Measurements from ENCODE around the gene CD276.
A peak's percentile ranks its signal among the peaks of the same experiment; 100 is the strongest.

Gene CD276

DNA sequence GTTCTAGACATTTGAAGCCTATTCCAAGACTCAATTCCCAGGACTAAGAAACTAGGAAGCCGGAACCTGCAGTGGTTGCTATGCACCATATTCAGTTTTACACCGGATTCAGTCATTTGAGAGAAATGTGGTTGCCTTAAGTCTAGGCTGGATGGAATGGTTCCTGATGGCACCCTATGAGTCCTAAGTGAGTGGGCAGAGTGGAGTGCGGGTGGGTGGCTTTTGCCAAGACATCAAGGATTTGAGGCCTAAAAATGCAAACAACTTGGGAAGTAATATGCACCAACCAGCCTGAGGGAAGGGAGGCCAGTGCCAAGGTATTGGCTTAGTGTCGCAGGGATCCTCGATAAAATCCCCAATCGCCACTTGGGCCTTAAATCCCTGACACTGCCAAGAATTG lies 4.2 kb upstream of the CD276 start:
- Mint-ChIP-seq H3K4me3 (no peak overlapping the region), H3K27ac (no peak overlapping the region), H3K9me3 (no peaks in the 10 kb centered on the region), H3K4me1 (peaks cover 18% of the 10 kb centered on the region), H3K36me3 (no peaks in the 10 kb centered on the region)
- ATAC-seq, result no peak
- no peak for DNase-seq (ENCODE audit: low spot score in 2 of 2)

DNA sequence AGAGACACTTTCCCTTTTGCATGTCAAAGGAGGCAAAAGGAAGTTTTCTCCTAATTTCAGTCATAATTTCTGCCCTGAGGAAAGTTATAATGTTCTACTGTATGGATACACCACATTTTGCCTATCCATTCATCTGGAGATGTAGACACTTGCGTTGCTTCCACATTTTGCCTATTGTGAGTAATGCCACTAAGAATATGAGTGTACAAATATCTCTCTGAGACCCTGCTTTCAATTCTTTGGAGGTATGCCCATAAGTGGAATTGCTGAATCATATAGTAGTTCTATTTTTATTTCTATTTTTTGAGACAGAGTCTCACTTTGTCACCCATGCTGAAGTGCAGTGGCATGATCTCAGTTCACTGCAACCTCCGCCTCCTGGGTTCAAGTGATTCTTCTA lies 3.6 kb upstream of the CD276 start:
- Mint-ChIP-seq H3K4me1 (peaks cover 24% of the 10 kb centered on the region), H3K27ac (no peak overlapping the region), H3K36me3 (no peaks in the 10 kb centered on the region), H3K9me3 (no peaks in the 10 kb centered on the region), H3K4me3 (no peak overlapping the region)
- ATAC-seq (peak; percentile 71), DNase-seq (ENCODE audit: low spot score in 2 of 2) (no peak)

GRCh38 chr15:73681063-73681462 lies 3.1 kb upstream of the CD276 start:
- no peak for ATAC-seq
- H3K27ac Mint-ChIP-seq, result no peak overlapping the region
- no peak for DNase-seq (ENCODE audit: low spot score in 2 of 2)
- no peaks in the 10 kb centered on the region for H3K9me3 Mint-ChIP-seq
- H3K4me3 Mint-ChIP-seq, result no peak overlapping the region
- H3K36me3 Mint-ChIP-seq, result no peaks in the 10 kb centered on the region
- peaks cover 26% of the 10 kb centered on the region for H3K4me1 Mint-ChIP-seq

DNA sequence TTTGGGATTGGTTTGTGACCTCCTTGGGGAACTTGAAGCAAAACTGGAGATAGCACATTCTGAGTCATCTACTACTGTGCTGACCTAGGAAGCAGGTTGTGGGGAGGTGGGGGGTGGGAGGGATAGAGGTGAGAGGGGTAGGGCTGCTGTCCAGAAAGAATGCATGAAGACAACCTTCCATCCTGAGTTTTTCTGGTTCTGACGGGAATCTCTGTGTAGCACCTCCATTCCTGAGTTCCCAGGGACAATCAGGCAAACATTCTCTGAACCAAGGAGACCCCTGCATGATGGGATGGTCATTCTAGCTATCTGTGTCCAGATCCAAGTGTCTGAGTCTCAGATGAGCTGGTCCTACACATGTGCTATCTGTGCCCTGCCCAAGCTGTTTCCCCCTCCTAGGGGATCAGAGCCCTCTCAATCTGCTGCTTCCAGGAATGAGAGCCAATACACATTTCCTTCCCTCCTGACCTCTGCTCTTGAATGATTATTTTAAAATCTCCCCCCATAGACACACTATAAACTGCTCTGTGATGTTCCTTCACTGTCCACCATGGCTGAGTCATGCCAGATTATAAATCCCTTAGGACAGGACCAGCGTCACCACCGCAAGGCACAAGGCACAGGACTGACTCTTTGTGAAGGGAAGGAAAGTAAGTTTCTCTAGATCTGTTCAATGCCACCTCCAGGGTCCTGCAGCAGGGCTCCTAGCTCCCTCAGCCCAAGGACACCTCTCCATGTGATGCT lies 2.2 kb upstream of the CD276 start:
- H3K4me1 Mint-ChIP-seq, result peaks cover 26% of the 10 kb centered on the region
- DNase-seq (ENCODE audit: low spot score in 2 of 2), result no peak
- no peaks in the 10 kb centered on the region for H3K9me3 Mint-ChIP-seq
- ATAC-seq, result no peak
- H3K36me3 Mint-ChIP-seq, result no peaks in the 10 kb centered on the region
- no peak overlapping the region for H3K4me3 Mint-ChIP-seq
- H3K27ac Mint-ChIP-seq, result no peak overlapping the region

DNA sequence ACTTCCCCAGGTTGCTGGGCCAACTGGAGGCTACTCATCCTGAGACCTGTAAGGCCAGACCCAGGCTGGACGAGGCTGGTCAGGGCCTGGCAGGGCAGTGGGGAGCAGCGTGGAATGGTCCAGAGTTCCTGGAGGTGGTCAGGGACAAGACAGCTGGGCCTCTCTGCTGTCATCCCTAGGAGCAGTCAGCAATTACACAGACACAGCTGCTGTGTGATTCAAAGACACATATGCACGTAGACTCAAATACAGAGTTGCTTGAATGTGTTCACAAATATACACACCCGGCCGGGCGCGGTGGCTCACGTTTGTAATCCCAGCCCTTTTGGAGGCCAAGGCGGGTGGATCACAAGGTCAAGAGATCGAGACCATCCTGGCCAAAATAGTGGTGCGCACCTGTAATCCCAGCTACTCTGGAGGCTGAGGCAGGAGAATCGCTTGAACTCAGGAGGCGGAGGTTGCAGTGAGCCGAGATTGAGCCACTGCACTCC lies 1.5 kb upstream of the CD276 start:
- Mint-ChIP-seq H3K9me3 (no peaks in the 10 kb centered on the region), H3K4me1 (peaks cover 26% of the 10 kb centered on the region), H3K4me3 (peak overlapping the region; percentile 66), H3K36me3 (no peaks in the 10 kb centered on the region), H3K27ac (no peak overlapping the region)
- DNase-seq (ENCODE audit: low spot score in 2 of 2) (no peak), ATAC-seq (no peak)

- H3K4me3 Mint-ChIP-seq, result peak overlapping the region; percentile 66
- ATAC-seq (peak; percentile 15), DNase-seq (ENCODE audit: low spot score in 2 of 2) (no peak)
- H3K9me3 Mint-ChIP-seq, result no peaks in the 10 kb centered on the region
- no peak overlapping the region for H3K27ac Mint-ChIP-seq
- H3K36me3 Mint-ChIP-seq, result no peaks in the 10 kb centered on the region
- H3K4me1 Mint-ChIP-seq, result peaks cover 26% of the 10 kb centered on the region
Observed at GRCh38 chr15:73683257-73683776, 866 bp upstream of the CD276 start.

GRCh38 chr15:73684581-73685455 lies 635 bp downstream of the CD276 start:
- Mint-ChIP-seq H3K4me3 (peak overlapping the region; percentile 66), H3K27ac (no peak overlapping the region), H3K4me1 (peaks cover 26% of the 10 kb centered on the region), H3K9me3 (no peaks in the 10 kb centered on the region), H3K36me3 (no peaks in the 10 kb centered on the region)
- no peak for DNase-seq (ENCODE audit: low spot score in 2 of 2)
- no peak for ATAC-seq

- peaks cover 26% of the 10 kb centered on the region for H3K4me1 Mint-ChIP-seq
- ATAC-seq (no peak), DNase-seq (ENCODE audit: low spot score in 2 of 2) (no peak)
- no peak overlapping the region for H3K27ac Mint-ChIP-seq
- no peaks in the 10 kb centered on the region for H3K9me3 Mint-ChIP-seq
- H3K4me3 Mint-ChIP-seq, result peak overlapping the region; percentile 66
- H3K36me3 Mint-ChIP-seq, result no peaks in the 10 kb centered on the region
Observed at GRCh38 chr15:73685981-73686380, 1.8 kb downstream of the CD276 start.

DNA sequence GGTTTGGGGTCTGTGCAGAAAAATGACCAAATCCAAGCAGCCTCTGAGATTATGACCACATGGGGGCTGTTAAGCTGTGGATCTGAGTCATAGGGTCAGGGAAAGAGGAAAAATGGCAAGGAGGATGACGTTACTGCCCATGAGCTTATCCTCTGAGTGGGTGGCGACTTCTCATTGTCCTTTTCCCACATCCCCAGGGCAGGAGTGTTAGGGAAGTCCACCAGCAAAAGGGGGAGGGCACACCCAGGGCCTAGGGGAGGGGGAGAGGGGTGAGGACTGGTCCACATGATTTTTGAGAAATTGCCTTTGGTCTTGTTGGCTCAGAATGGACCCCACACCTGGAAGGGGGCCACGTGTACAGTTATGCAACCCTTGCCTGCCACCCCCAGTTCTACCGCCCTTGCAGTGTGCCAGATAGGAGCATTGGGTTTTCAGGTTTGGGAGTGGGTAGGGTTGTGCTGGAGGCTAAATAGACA lies 2.6 kb downstream of the CD276 start:
- H3K36me3 Mint-ChIP-seq, result no peaks in the 10 kb centered on the region
- no peaks in the 10 kb centered on the region for H3K9me3 Mint-ChIP-seq
- H3K27ac Mint-ChIP-seq, result no peak overlapping the region
- DNase-seq (ENCODE audit: low spot score in 2 of 2), result no peak
- H3K4me1 Mint-ChIP-seq, result peaks cover 26% of the 10 kb centered on the region
- ATAC-seq, result no peak
- no peak overlapping the region for H3K4me3 Mint-ChIP-seq

- Mint-ChIP-seq H3K9me3 (no peaks in the 10 kb centered on the region), H3K4me1 (peaks cover 24% of the 10 kb centered on the region), H3K36me3 (no peaks in the 10 kb centered on the region), H3K4me3 (no peak overlapping the region), H3K27ac (no peak overlapping the region)
- no peak for ATAC-seq
- DNase-seq (ENCODE audit: low spot score in 2 of 2), result no peak
Observed at GRCh38 chr15:73687351-73687750, 3.2 kb downstream of the CD276 start.

GRCh38 chr15:73688455-73688854 lies 4.3 kb downstream of the CD276 start:
- H3K27ac Mint-ChIP-seq, result no peak overlapping the region
- ATAC-seq (no peak), DNase-seq (ENCODE audit: low spot score in 2 of 2) (no peak)
- H3K4me1 Mint-ChIP-seq, result peaks cover 16% of the 10 kb centered on the region
- H3K4me3 Mint-ChIP-seq, result no peak overlapping the region
- H3K9me3 Mint-ChIP-seq, result no peaks in the 10 kb centered on the region
- H3K36me3 Mint-ChIP-seq, result no peaks in the 10 kb centered on the region

GRCh38 chr15:73691396-73691795 lies 7.2 kb downstream of the CD276 start:
- H3K27ac Mint-ChIP-seq, result no peak overlapping the region
- peaks cover 2% of the 10 kb centered on the region for H3K36me3 Mint-ChIP-seq
- ATAC-seq, result peak; percentile 40
- no peak overlapping the region for H3K4me3 Mint-ChIP-seq
- H3K9me3 Mint-ChIP-seq, result no peaks in the 10 kb centered on the region
- DNase-seq (ENCODE audit: low spot score in 2 of 2), result no peak
- H3K4me1 Mint-ChIP-seq, result peaks cover 7% of the 10 kb centered on the region

DNA sequence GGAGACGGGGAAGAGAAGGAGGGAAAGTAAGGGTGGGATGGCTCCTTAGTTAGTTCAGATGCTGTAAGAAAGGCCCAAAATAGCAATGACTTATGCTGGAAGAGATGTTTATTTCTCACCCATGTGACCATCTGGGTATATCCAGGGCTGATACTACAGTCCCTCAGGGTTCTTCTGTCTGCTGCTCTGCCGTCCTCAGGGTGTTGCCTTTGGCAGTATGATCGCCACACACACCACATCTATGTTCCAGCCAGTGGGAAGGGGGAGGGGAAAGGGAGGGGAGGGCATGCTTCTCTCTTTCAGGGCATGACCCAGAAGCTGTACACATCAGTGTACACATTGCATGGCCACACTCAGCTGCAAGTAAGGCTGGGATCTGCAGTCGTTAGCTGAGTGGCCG lies 10.2 kb downstream of the CD276 start:
- Mint-ChIP-seq H3K4me3 (no peak overlapping the region), H3K27ac (no peak overlapping the region), H3K36me3 (peaks cover 9% of the 10 kb centered on the region), H3K4me1 (peaks cover 26% of the 10 kb centered on the region), H3K9me3 (no peaks in the 10 kb centered on the region)
- DNase-seq (ENCODE audit: low spot score in 2 of 2), result no peak
- ATAC-seq, result no peak

GRCh38 chr15:73695773-73696640 lies 11.8 kb downstream of the CD276 start:
- no peak for DNase-seq (ENCODE audit: low spot score in 2 of 2)
- Mint-ChIP-seq H3K36me3 (peaks cover 9% of the 10 kb centered on the region), H3K9me3 (no peaks in the 10 kb centered on the region), H3K4me3 (peak overlapping the region; percentile 66), H3K27ac (peak overlapping the region; percentile 55), H3K4me1 (peaks cover 34% of the 10 kb centered on the region)
- ATAC-seq, result no peak

GRCh38 chr15:73696641-73697001 lies 12.4 kb downstream of the CD276 start:
- H3K9me3 Mint-ChIP-seq, result no peaks in the 10 kb centered on the region
- H3K4me1 Mint-ChIP-seq, result peaks cover 34% of the 10 kb centered on the region
- peak overlapping the region; percentile 55 for H3K27ac Mint-ChIP-seq
- ATAC-seq (no peak), DNase-seq (ENCODE audit: low spot score in 2 of 2) (no peak)
- peaks cover 9% of the 10 kb centered on the region for H3K36me3 Mint-ChIP-seq
- peak overlapping the region; percentile 66 for H3K4me3 Mint-ChIP-seq

Measured in stimulated activated effector memory CD8-positive, alpha-beta T cell treated with anti-CD3 and anti-CD28 coated beads, Interleukin-12 subunit alpha, Interleukin-12 subunit beta, amount 100 ng/mL, for 72 hours (primary cell).